ENCODE data around the gene DNAJC17. TPM values are rescaled to one million over a fixed set of nuclear protein-coding genes. Genes with fewer than 3 reads are reported as not detected.

The DNAJC17 gene
- total RNA-seq, 1 donor from 2014 or later: 43.2 TPM

GRCh38 chr15:40843261-40843884 lies 36.1 kb upstream of the DNAJC17 start:
- no peaks in the 10 kb centered on the region for H3K36me3 Mint-ChIP-seq (ENCODE audit: unreplicated experiment)
- H3K27me3 Mint-ChIP-seq (ENCODE audit: unreplicated experiment): peaks cover 18% of the 10 kb centered on the region
- H3K4me3 Mint-ChIP-seq (ENCODE audit: unreplicated experiment): peak overlapping the region; percentile 80
- no peak for DNase-seq
- H3K27ac Mint-ChIP-seq (ENCODE audit: unreplicated experiment): no peak overlapping the region
- H3K4me1 Mint-ChIP-seq (ENCODE audit: low read depth, unreplicated experiment): peaks cover 12% of the 10 kb centered on the region
- peaks cover 3% of the 10 kb centered on the region for H3K9me3 Mint-ChIP-seq (ENCODE audit: unreplicated experiment)
- TF ChIP-seq CTCF (IDR thresholded peaks at IDR 0.05; ENCODE audit: partially characterized antibody, unreplicated experiment): no peak

GRCh38 chr15:40841741-40842140 lies 34.5 kb upstream of the DNAJC17 start:
- H3K9me3 Mint-ChIP-seq (ENCODE audit: unreplicated experiment): peaks cover 3% of the 10 kb centered on the region
- no peak overlapping the region for H3K27ac Mint-ChIP-seq (ENCODE audit: unreplicated experiment)
- no peak for TF ChIP-seq CTCF (IDR thresholded peaks at IDR 0.05; ENCODE audit: partially characterized antibody, unreplicated experiment)
- no peak for DNase-seq
- H3K27me3 Mint-ChIP-seq (ENCODE audit: unreplicated experiment): peaks cover 15% of the 10 kb centered on the region
- no peaks in the 10 kb centered on the region for H3K36me3 Mint-ChIP-seq (ENCODE audit: unreplicated experiment)
- peaks cover 4% of the 10 kb centered on the region for H3K4me1 Mint-ChIP-seq (ENCODE audit: low read depth, unreplicated experiment)
- H3K4me3 Mint-ChIP-seq (ENCODE audit: unreplicated experiment): no peak overlapping the region

- no peak overlapping the region for H3K4me3 Mint-ChIP-seq (ENCODE audit: unreplicated experiment)
- H3K27me3 Mint-ChIP-seq (ENCODE audit: unreplicated experiment): peaks cover 9% of the 10 kb centered on the region
- no peaks in the 10 kb centered on the region for H3K4me1 Mint-ChIP-seq (ENCODE audit: low read depth, unreplicated experiment)
- no peaks in the 10 kb centered on the region for H3K36me3 Mint-ChIP-seq (ENCODE audit: unreplicated experiment)
- H3K9me3 Mint-ChIP-seq (ENCODE audit: unreplicated experiment): no peaks in the 10 kb centered on the region
- no peak for TF ChIP-seq CTCF (IDR thresholded peaks at IDR 0.05; ENCODE audit: partially characterized antibody, unreplicated experiment)
- no peak overlapping the region for H3K27ac Mint-ChIP-seq (ENCODE audit: unreplicated experiment)
- DNase-seq: no peak
Measured at GRCh38 chr15:40838756-40839155, 31.5 kb upstream of the DNAJC17 start.

- Mint-ChIP-seq H3K4me3 (ENCODE audit: unreplicated experiment) (no peak overlapping the region), H3K36me3 (ENCODE audit: unreplicated experiment) (no peaks in the 10 kb centered on the region), H3K9me3 (ENCODE audit: unreplicated experiment) (peaks cover 3% of the 10 kb centered on the region), H3K4me1 (ENCODE audit: low read depth, unreplicated experiment) (no peaks in the 10 kb centered on the region), H3K27me3 (ENCODE audit: unreplicated experiment) (peaks cover 3% of the 10 kb centered on the region), H3K27ac (ENCODE audit: unreplicated experiment) (no peak overlapping the region)
- no peak for TF ChIP-seq CTCF (IDR thresholded peaks at IDR 0.05; ENCODE audit: partially characterized antibody, unreplicated experiment)
- no peak for DNase-seq
Measured at GRCh38 chr15:40836020-40836419, 28.7 kb upstream of the DNAJC17 start.

GRCh38 chr15:40832903-40833302 lies 25.6 kb upstream of the DNAJC17 start:
- no peak overlapping the region for H3K4me3 Mint-ChIP-seq (ENCODE audit: unreplicated experiment)
- no peaks in the 10 kb centered on the region for H3K36me3 Mint-ChIP-seq (ENCODE audit: unreplicated experiment)
- no peak for DNase-seq
- no peak overlapping the region for H3K27ac Mint-ChIP-seq (ENCODE audit: unreplicated experiment)
- peaks cover 3% of the 10 kb centered on the region for H3K27me3 Mint-ChIP-seq (ENCODE audit: unreplicated experiment)
- H3K9me3 Mint-ChIP-seq (ENCODE audit: unreplicated experiment): peaks cover 3% of the 10 kb centered on the region
- TF ChIP-seq CTCF (IDR thresholded peaks at IDR 0.05; ENCODE audit: partially characterized antibody, unreplicated experiment): no peak
- no peaks in the 10 kb centered on the region for H3K4me1 Mint-ChIP-seq (ENCODE audit: low read depth, unreplicated experiment)

All from glutamatergic neuron (in vitro differentiated cells).